ENCODE measurements around the gene SLC25A42.

Gene SLC25A42

GRCh38 chr19:19039901-19040300 lies 23.9 kb upstream of the SLC25A42 start:
- Histone ChIP-seq H3K4me1 (ENCODE audit: insufficient read depth, poor library complexity, severe bottlenecking) (no peaks in the 10 kb centered on the region), H3K27me3 (ENCODE audit: insufficient read depth, poor library complexity, severe bottlenecking) (no peaks in the 10 kb centered on the region), H3K9me3 (ENCODE audit: severe bottlenecking) (no peaks in the 10 kb centered on the region), H3K27ac (ENCODE audit: poor library complexity, severe bottlenecking) (no peak overlapping the region), H3K4me3 (ENCODE audit: severe bottlenecking) (no peak overlapping the region), H3K36me3 (ENCODE audit: low read depth) (peaks cover 26% of the 10 kb centered on the region)
- TF ChIP-seq CTCF (IDR thresholded peaks at IDR 0.05; ENCODE audit: poor library complexity, severe bottlenecking): no peak
- no peak for DNase-seq (ENCODE audit: low spot score)
- no peak for ATAC-seq (ENCODE audit: low read depth)

DNA sequence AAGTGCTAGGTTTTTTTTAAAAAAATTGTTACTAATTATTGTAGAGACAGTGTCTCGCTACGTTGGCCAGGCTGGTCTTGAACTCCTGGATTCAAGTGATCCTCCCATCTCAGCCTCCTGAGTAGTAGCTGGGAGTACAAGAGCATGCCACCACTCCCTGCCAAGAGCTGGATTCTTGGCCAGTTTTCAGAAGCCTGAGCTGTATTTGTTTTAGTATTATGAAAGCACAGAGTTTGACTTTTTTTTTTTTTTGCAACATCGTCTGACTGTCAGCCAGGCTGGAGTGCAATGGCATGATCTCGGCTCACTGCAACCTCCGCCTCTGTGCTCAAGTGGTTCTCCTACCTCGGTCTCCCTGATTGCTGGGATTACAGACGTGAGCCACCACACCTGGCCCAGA lies 23.4 kb upstream of the SLC25A42 start:
- no peaks in the 10 kb centered on the region for H3K4me1 ChIP-seq (ENCODE audit: insufficient read depth, poor library complexity, severe bottlenecking)
- no peak for DNase-seq (ENCODE audit: low spot score)
- TF ChIP-seq CTCF (IDR thresholded peaks at IDR 0.05; ENCODE audit: poor library complexity, severe bottlenecking): no peak
- H3K4me3 ChIP-seq (ENCODE audit: severe bottlenecking): no peak overlapping the region
- H3K27ac ChIP-seq (ENCODE audit: poor library complexity, severe bottlenecking): no peak overlapping the region
- H3K36me3 ChIP-seq (ENCODE audit: low read depth): peaks cover 26% of the 10 kb centered on the region
- no peaks in the 10 kb centered on the region for H3K27me3 ChIP-seq (ENCODE audit: insufficient read depth, poor library complexity, severe bottlenecking)
- no peaks in the 10 kb centered on the region for H3K9me3 ChIP-seq (ENCODE audit: severe bottlenecking)
- ATAC-seq (ENCODE audit: low read depth): no peak

DNA sequence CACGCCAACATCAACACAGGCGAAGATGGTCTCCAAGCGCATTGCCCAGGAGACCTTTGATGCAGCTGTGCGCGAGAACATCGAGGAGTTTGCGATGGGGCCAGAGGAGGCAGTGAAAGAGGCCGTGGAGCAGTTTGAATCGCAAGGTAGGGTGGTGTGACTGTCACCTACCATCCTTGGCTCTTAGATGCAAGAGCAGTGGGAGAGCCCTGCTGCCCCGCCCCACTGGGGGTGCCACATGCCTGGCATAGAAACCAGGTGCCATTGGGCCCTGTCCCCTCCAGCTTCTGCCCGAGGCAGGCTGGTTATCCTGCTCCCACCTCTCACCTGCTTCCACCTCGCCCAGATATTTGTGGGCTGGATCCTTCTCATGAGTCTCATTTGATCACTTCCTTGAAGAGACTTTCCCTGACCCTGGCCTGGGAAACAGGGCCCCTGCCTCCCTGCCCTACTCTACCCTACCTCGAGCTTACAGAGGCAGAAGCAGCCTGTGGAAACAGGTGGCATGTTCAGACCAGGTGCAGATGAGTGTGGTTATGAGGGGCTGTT lies 21.0 kb upstream of the SLC25A42 start:
- DNase-seq (ENCODE audit: low spot score): no peak
- TF ChIP-seq CTCF (IDR thresholded peaks at IDR 0.05; ENCODE audit: poor library complexity, severe bottlenecking): no peak
- no peak for ATAC-seq (ENCODE audit: low read depth)
- Histone ChIP-seq H3K27ac (ENCODE audit: poor library complexity, severe bottlenecking) (no peak overlapping the region), H3K9me3 (ENCODE audit: severe bottlenecking) (no peaks in the 10 kb centered on the region), H3K4me3 (ENCODE audit: severe bottlenecking) (no peak overlapping the region), H3K27me3 (ENCODE audit: insufficient read depth, poor library complexity, severe bottlenecking) (no peaks in the 10 kb centered on the region), H3K4me1 (ENCODE audit: insufficient read depth, poor library complexity, severe bottlenecking) (no peaks in the 10 kb centered on the region), H3K36me3 (ENCODE audit: low read depth) (peaks cover 37% of the 10 kb centered on the region)

DNA sequence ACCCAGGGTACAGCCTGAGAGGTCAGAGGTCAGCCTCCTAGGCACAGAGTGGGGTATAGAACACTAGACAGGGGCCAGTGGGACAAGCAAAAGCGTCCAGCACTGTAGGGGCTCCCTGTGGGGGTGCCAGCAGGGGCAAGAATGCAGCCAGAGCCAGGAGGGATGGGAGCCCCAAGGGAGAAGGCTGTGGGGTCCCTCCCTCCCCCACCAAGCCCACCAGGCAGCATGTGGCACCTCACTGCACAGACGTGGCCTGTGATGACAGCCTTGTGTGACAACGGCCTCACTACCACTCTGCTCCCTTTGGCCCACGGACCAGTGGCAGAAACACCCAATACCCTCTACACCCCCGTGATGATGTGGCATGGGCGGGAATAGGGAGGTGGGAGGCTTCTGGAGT lies 20.3 kb upstream of the SLC25A42 start:
- Histone ChIP-seq H3K9me3 (ENCODE audit: severe bottlenecking) (no peaks in the 10 kb centered on the region), H3K4me1 (ENCODE audit: insufficient read depth, poor library complexity, severe bottlenecking) (no peaks in the 10 kb centered on the region), H3K4me3 (ENCODE audit: severe bottlenecking) (no peak overlapping the region), H3K27ac (ENCODE audit: poor library complexity, severe bottlenecking) (no peak overlapping the region), H3K27me3 (ENCODE audit: insufficient read depth, poor library complexity, severe bottlenecking) (no peaks in the 10 kb centered on the region), H3K36me3 (ENCODE audit: low read depth) (peaks cover 34% of the 10 kb centered on the region)
- TF ChIP-seq CTCF (IDR thresholded peaks at IDR 0.05; ENCODE audit: poor library complexity, severe bottlenecking): no peak
- ATAC-seq (ENCODE audit: low read depth) (no peak), DNase-seq (ENCODE audit: low spot score) (no peak)

GRCh38 chr19:19043881-19044280 lies 19.9 kb upstream of the SLC25A42 start:
- H3K27ac ChIP-seq (ENCODE audit: poor library complexity, severe bottlenecking): no peak overlapping the region
- no peak for DNase-seq (ENCODE audit: low spot score)
- H3K4me1 ChIP-seq (ENCODE audit: insufficient read depth, poor library complexity, severe bottlenecking): no peaks in the 10 kb centered on the region
- H3K9me3 ChIP-seq (ENCODE audit: severe bottlenecking): no peaks in the 10 kb centered on the region
- H3K36me3 ChIP-seq (ENCODE audit: low read depth): peaks cover 31% of the 10 kb centered on the region
- no peak for TF ChIP-seq CTCF (IDR thresholded peaks at IDR 0.05; ENCODE audit: poor library complexity, severe bottlenecking)
- no peak overlapping the region for H3K4me3 ChIP-seq (ENCODE audit: severe bottlenecking)
- no peak for ATAC-seq (ENCODE audit: low read depth)
- no peaks in the 10 kb centered on the region for H3K27me3 ChIP-seq (ENCODE audit: insufficient read depth, poor library complexity, severe bottlenecking)

Measured in RWPE2 (cell line).